NCI-H2196 (cell line): ENCODE data around the gene IFNL4.

ENCODE experiments used
- DNase-seq: peaks from one replicate; lab custom pipeline; 2025; ENCODE audit not compliant: unreplicated experiment; lab: John Stamatoyannopoulos, UW

The IFNL4 gene

DNA sequence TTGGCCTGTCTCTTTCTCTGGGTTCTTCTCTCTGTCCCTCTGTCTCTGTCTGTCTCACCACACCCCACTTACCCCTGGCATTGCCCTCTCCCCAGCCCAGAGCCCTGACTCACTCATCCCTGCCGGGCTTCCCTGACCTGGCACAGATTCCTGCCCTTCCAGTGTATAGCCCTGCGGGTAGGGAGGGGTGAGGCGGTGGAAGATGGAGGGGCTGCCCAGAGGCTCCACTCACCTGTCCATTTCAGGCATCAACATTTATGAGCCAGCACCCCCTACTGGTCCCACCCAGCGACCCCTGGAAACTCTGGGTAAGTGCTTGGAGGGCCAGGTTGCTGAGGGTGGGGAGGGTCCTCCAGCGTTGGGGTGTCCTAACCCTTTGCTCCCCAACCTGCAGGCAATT is 50.8 kb downstream of the IFNL4 start:
- no peak for DNase-seq

DNA sequence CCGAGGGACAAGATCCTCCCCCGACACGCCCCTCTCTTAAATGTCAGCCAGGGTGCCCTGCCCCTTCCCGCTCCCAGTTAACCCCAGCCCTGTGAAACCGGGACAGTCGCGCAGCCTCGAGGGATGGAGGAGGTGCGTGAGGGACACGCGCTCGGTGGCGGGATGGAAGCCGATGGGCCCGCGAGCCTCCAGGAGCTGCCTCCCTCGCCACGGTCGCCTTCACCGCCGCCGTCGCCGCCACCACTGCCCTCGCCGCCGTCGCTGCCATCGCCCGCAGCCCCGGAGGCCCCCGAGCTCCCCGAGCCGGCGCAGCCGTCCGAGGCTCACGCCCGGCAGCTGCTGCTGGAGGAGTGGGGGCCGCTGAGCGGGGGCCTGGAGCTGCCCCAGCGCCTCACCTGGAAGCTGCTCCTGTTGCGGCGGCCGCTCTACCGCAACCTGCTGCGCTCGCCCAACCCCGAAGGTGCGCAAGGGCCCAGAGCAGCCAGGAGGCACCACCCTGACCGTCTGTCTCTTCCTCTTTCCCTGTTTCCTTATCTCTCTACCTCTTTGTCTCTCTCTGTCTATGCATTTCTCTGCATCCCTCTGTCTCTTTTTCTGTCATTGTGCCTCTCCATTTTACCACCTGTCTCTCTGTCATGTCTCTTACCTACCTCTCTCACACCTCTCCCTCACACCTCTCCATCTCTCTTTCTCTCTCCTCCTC is 51.6 kb downstream of the IFNL4 start, which contains the start of gene NCCRP1:
Gene NCCRP1 (plus strand): TSS at position 105 of the 703 bp plus-strand sequence. CDS start 19 bp downstream, at position 124.
- DNase-seq = no peak

DNA sequence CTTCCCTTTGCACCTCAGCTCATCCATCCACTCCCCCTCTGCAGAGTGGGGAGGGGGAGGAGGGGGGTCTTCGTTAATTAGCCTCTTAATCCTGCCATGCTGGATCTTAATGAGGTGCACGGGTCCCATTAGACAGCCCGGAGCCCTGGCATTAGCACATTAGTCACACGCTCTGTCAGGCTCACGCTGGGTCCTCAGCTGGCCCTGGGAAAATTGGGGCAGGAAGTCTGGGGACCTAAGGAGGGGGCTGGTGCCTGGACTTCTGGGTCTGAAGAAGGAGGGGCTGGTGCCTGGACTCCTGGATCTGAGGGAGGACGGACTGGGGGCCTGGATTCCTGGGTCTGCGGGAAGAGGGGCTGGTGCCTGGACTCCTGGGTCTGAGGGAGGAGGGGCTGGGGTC is 52.3 kb downstream of the IFNL4 start:
- no peak for DNase-seq
